Type B pancreatic cell (in vitro differentiated cells): ENCODE measurements around the gene SMARCD2. TPM values are rescaled to one million over a fixed set of nuclear protein-coding genes. Genes with fewer than 3 reads are reported as not detected.
A peak's percentile ranks its signal among the peaks of the same experiment; 100 is the strongest.

Experiments used
- DNase-seq: peaks from one replicate; pipeline ENCODE4 v3.0.0; 2021; ENCODE audit warnings: mixed read lengths; ENCODE audit not compliant: unreplicated experiment; ENCODE audit errors: extremely low spot score
- H3K27ac Mint-ChIP-seq: 2 replicates; pipeline ENCODE4 v1.8.0; 2021; ENCODE audit warnings: mild to moderate bottlenecking, mixed read lengths
- H3K27me3 Mint-ChIP-seq: 2 replicates; pipeline ENCODE4 v1.8.0; 2021; ENCODE audit warnings: mixed read lengths
- H3K36me3 Mint-ChIP-seq: 2 replicates; pipeline ENCODE4 v1.8.0; 2021; ENCODE audit warnings: mixed read lengths
- H3K4me1 Mint-ChIP-seq: one replicate; pipeline ENCODE4 v1.8.0; 2021; ENCODE audit warnings: mixed read lengths; ENCODE audit not compliant: unreplicated experiment
- H3K4me3 Mint-ChIP-seq: 2 replicates; pipeline ENCODE4 v1.8.0; 2021; ENCODE audit warnings: mild to moderate bottlenecking, mixed read lengths
- H3K9me3 Mint-ChIP-seq: 2 replicates; pipeline ENCODE4 v1.8.0; 2021; ENCODE audit warnings: mixed read lengths
- total RNA-seq: library from RNA; stranded (reverse); gene quantifications from 2 replicates; pipeline ENCODE4 v1.2.1, GENCODE V29; 2021; ENCODE audit warnings: low replicate concordance
- TF ChIP-seq, protein P1 (sequence below): fragments of 200-600 bp; sonication (generic); conservative IDR thresholded peaks from 2 replicates; pipeline ENCODE4 v1.5.0; 2021; ENCODE audit warnings: antibody characterized with exemption, mild to moderate bottlenecking

SMARCD2 gene
- total RNA-seq, 1 donor from 2014 or later: 64.8 TPM

DNA sequence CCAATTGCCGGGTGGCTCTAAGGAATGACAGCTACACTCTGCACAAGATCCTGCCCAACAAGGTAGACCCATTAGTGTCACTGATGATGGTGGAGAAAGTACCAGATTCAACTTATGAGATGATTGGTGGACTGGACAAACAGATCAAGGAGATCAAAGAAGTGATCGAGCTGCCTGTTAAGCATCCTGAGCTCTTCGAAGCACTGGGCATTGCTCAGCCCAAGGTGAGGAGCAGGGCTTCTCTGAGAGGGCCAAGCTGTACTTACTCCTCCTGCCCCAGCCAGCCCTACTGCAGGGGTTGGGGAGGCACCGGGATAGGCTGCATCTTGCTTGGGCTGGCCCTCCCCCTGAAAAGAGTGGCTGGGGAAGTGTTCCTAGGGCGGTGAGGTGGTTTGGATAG, 12.2 kb downstream of the SMARCD2 start:
- no peak overlapping the region for H3K4me3 Mint-ChIP-seq
- H3K9me3 Mint-ChIP-seq: no peaks in the 10 kb centered on the region

DNA sequence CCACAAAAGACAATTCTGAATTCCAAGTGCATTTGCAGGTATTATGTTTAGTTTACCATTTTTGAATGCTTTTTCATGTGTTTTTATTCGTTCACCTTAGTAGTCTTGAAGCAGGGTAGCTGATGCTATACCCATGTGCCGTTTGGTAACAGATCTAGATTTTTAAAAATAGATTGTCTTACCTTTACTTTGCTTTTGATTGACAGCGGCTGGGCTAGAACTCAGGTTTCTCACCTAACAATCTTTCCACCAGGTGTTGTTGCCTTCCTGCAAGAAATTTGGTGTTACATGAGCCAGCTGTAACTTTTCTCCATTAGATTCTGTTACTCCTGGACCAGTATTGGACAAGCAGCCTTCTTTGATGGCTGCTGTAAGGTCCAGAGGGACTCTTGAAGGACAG, 13.5 kb downstream of the SMARCD2 start:
- no peak for DNase-seq
- Mint-ChIP-seq H3K27ac (no peak overlapping the region), H3K4me3 (peak overlapping the region; percentile 96), H3K27me3 (no peaks in the 10 kb centered on the region), H3K9me3 (no peaks in the 10 kb centered on the region), H3K4me1 (peaks cover 37% of the 10 kb centered on the region), H3K36me3 (peaks cover 34% of the 10 kb centered on the region)
- TF ChIP-seq, protein P1, sequence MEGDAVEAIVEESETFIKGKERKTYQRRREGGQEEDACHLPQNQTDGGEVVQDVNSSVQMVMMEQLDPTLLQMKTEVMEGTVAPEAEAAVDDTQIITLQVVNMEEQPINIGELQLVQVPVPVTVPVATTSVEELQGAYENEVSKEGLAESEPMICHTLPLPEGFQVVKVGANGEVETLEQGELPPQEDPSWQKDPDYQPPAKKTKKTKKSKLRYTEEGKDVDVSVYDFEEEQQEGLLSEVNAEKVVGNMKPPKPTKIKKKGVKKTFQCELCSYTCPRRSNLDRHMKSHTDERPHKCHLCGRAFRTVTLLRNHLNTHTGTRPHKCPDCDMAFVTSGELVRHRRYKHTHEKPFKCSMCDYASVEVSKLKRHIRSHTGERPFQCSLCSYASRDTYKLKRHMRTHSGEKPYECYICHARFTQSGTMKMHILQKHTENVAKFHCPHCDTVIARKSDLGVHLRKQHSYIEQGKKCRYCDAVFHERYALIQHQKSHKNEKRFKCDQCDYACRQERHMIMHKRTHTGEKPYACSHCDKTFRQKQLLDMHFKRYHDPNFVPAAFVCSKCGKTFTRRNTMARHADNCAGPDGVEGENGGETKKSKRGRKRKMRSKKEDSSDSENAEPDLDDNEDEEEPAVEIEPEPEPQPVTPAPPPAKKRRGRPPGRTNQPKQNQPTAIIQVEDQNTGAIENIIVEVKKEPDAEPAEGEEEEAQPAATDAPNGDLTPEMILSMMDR: no peak

More for the DNA sequence above, 12.2 kb downstream of the SMARCD2 start:
- Mint-ChIP-seq H3K27ac (peak overlapping the region; percentile 48), H3K4me1 (peaks cover 30% of the 10 kb centered on the region), H3K36me3 (peaks cover 27% of the 10 kb centered on the region), H3K27me3 (no peaks in the 10 kb centered on the region)
- DNase-seq: no peak
- TF ChIP-seq, protein P1: no peak

DNA sequence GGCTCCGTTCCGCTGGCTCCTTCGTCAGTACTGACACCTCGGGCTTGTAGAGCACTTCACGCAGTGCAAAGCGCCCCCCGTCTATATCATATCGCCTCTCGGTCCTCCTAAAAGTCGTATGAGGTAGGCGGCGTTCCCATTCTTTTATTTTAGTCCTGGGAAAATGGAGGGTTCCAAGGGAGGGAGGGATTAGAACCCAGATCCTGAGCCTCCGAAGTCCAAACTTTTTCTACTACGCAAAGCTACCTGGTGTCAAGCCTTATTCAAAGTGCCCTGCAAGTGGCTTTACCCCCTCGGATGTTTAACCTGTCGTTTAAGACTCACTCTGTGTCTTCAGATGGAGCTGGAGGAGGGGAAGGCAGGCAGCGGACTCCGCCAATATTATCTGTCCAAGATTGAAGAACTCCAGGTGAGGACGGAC, 14.7 kb downstream of the SMARCD2 start:
- Mint-ChIP-seq H3K36me3 (peaks cover 39% of the 10 kb centered on the region), H3K4me1 (peaks cover 37% of the 10 kb centered on the region), H3K27me3 (no peaks in the 10 kb centered on the region), H3K4me3 (peak overlapping the region; percentile 96), H3K9me3 (no peaks in the 10 kb centered on the region), H3K27ac (peak overlapping the region; percentile 100)
- TF ChIP-seq, protein P1: no peak
- DNase-seq: no peak

DNA sequence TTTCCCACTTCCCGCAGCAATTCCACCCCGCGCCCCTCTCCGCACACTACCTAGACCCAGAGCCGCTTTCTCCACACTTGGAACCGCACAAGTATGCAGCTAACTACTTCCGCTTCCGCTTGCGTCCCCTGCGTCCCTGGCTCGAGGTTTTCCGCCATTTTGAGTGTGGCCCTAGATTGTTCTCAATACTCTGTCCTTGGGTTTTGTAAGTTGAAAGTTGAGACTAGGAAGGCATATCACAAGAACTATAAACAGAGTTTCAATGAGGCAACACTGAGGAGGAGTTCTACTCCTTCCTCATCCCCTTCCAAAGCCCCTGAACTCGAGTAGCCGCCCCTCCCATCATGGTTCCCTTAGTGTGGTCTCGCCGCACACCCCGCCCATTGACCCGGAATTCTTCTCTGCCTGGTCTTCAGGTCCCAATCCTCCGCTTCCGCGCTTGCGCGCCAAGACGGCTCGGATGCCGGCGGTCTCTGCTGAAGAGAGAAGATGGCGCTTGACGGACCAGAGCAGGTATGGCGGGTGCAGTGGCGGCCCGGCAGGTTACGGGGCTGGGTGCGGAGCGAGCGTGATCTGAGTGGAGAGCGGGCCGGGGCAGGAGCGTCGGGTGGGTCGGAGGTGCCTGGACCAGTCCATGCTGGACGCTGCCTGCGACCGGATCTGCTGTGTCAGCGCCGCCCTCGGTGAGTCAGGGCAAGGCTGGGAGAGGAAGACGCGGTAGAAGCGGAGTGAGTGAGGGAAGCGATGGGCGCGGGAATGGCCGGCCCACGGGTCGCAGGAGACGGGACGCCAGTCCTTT, 15.3 kb downstream of the SMARCD2 start, which contains the start of the genes FTSJ3 and PSMC5:
Gene FTSJ3, minus strand, starts transcription at position 662 of the 799 bp plus-strand sequence. CDS start 761 bp downstream, outside the sequence.
Gene PSMC5, plus strand, starts transcription at position 430 of the 799 bp plus-strand sequence. Its CDS starts 60 bp downstream, at position 490.
- no peaks in the 10 kb centered on the region for H3K27me3 Mint-ChIP-seq
- peaks cover 42% of the 10 kb centered on the region for H3K36me3 Mint-ChIP-seq
- peak within 1 kb of the TSS; percentile 96 for H3K4me3 Mint-ChIP-seq
- peaks cover 37% of the 10 kb centered on the region for H3K4me1 Mint-ChIP-seq
- H3K27ac Mint-ChIP-seq: peak within 1 kb of the TSS; percentile 100
- no peaks in the 10 kb centered on the region for H3K9me3 Mint-ChIP-seq
- DNase-seq: peak; percentile 92
- TF ChIP-seq, protein P1: peak; percentile 73

DNA sequence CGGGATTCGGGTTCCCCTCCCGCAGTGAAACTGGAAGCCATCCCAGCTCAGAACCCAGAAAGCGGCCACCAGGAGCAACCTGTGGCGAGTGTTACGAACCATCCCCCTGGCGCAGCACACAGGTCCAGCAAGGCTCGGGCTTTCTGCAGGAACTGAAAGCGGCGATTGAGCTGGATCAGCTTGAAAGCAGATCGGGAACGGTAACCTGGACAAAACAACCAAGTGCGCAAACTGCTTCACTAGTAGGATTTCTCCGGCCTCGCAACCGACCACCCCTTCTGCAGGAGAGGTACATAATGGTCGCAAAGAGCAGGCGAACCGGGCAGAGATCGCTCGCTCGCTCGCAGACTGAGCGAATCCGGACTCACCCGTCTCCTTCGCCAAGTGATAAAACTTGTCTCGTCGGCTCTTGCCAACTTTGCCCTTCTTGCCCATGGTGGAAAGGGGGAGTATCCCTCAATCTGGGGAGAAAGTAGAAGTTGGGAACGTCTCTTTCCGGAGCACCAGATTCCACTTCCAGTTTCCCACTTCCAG, 15.9 kb downstream of the SMARCD2 start:
- peak overlapping the region; percentile 96 for H3K4me3 Mint-ChIP-seq
- TF ChIP-seq, protein P1: no peak
- H3K27me3 Mint-ChIP-seq: no peaks in the 10 kb centered on the region
- peaks cover 37% of the 10 kb centered on the region for H3K4me1 Mint-ChIP-seq
- no peak for DNase-seq
- H3K9me3 Mint-ChIP-seq: no peaks in the 10 kb centered on the region
- H3K36me3 Mint-ChIP-seq: peaks cover 43% of the 10 kb centered on the region
- peak overlapping the region; percentile 100 for H3K27ac Mint-ChIP-seq
